CD4-positive, alpha-beta memory T cell (primary cell): ENCODE data around the gene SLAIN1. TPM values are rescaled to one million over a fixed set of nuclear protein-coding genes. Genes with fewer than 3 reads are reported as not detected.

ENCODE experiments used
- CTCF ChIA-PET: fragments of 350-600 bp; sonication (Branson Sonifier 250); formaldehyde crosslinking; loops from one replicate; lab custom pipeline; 2021; ENCODE audit warnings: inconsistent platforms; ENCODE audit not compliant: partially characterized antibody; lab: Charles Lee
- POLR2A ChIA-PET: fragments of 350-600 bp; sonication (Branson Sonifier 250); formaldehyde crosslinking; loops from one replicate; lab custom pipeline; 2021; ENCODE audit not compliant: partially characterized antibody; lab: Charles Lee
- DNase-seq, 5 donors: peaks; one replicate each; pipeline versions ENCODE4 v3.0.0 to v3.0.0-alpha.2; 2020 to 2022; ENCODE audit warnings: mixed read lengths in 1 of 5
- H3K27ac ChIP-seq: one replicate; pipeline ENCODE4 v1.7.0; 2013; ENCODE audit warnings: low read depth, low read length
- H3K27me3 ChIP-seq: 2 replicates; pipeline ENCODE4 v1.7.0; 2013; ENCODE audit warnings: mild to moderate bottlenecking, low read length, moderate library complexity; ENCODE audit not compliant: insufficient read depth
- H3K36me3 ChIP-seq: 2 replicates; pipeline ENCODE4 v1.7.0; 2013; ENCODE audit warnings: mild to moderate bottlenecking, low read length, moderate library complexity; ENCODE audit not compliant: insufficient read depth
- H3K4me1 ChIP-seq: 2 replicates; pipeline ENCODE4 v1.7.0; 2013; ENCODE audit warnings: mild to moderate bottlenecking, low read length, moderate library complexity; ENCODE audit not compliant: insufficient read depth
- H3K4me3 ChIP-seq, 2 donors: one replicate each; pipeline ENCODE4 v1.7.0; 2013; ENCODE audit warnings: low read length in 2 of 2, mild to moderate bottlenecking in 1 of 2
- H3K9me3 ChIP-seq, 2 donors: one replicate each; pipeline ENCODE4 v1.7.0; 2013; ENCODE audit warnings: low read length in 2 of 2, control low read depth in 1 of 2; ENCODE audit not compliant: control insufficient read depth in 1 of 2
- H3K27ac Mint-ChIP-seq, 7 donors: one replicate each; pipeline ENCODE4 v1.8.0; 2020 to 2021; ENCODE audit warnings: mixed read lengths in 7 of 7, mild to moderate bottlenecking in 6 of 7, inconsistent platforms in 3 of 7, moderate library complexity in 3 of 7
- H3K27me3 Mint-ChIP-seq, 2 donors: one replicate each; pipeline ENCODE4 v1.8.0; 2020 to 2021; ENCODE audit warnings: mixed read lengths in 2 of 2
- H3K36me3 Mint-ChIP-seq, 2 donors: one replicate each; pipeline ENCODE4 v1.8.0; 2020 to 2021; ENCODE audit warnings: mixed read lengths in 2 of 2, inconsistent platforms in 1 of 2, mild to moderate bottlenecking in 1 of 2
- H3K4me1 Mint-ChIP-seq, 4 donors: one replicate each; pipeline ENCODE4 v1.8.0; 2020 to 2021; ENCODE audit warnings: mixed read lengths in 4 of 4, mild to moderate bottlenecking in 1 of 4
- H3K4me3 Mint-ChIP-seq, 8 donors: one replicate each; pipeline ENCODE4 v1.8.0; 2020 to 2021; ENCODE audit warnings: mixed read lengths in 8 of 8, mild to moderate bottlenecking in 7 of 8, moderate library complexity in 6 of 8, inconsistent platforms in 3 of 8
- H3K9me3 Mint-ChIP-seq, 8 donors: one replicate each; pipeline ENCODE4 v1.8.0; 2020 to 2021; ENCODE audit warnings: mixed read lengths in 8 of 8, mild to moderate bottlenecking in 5 of 8, inconsistent platforms in 3 of 8, moderate library complexity in 1 of 8
- intact Hi-C: fragments of 100-400 bp; cut with micrococcal nuclease; formaldehyde crosslinking; loops from one replicate; pipeline ENCODE4 v1.15.1; 2023
- polyA plus RNA-seq, 2 donors: library from polyadenylated mRNA; unstranded; fragments of 300-500 nt; fragmentation: Illumina TruSeq; gene quantifications; one replicate each; pipeline ENCODE4 v1.2.3, GENCODE V29; 2021
- total RNA-seq, 2 experiments: library from RNA; stranded (reverse); gene quantifications; one replicate each; pipeline ENCODE4 v1.2.3, GENCODE V29; 2021

The SLAIN1 gene
- total and polyA plus RNA-seq, 4 experiments from 2014 or later: 39.3 to 58.9 (median 52.4) TPM

- Mint-ChIP-seq H3K4me1 (no peaks in the 10 kb centered on the region), H3K4me3 (no peak overlapping the region), H3K27ac (no peak overlapping the region), H3K9me3 (peaks cover 2 to 14% (median 6%) of the 10 kb centered on the region in 8 donors), H3K36me3 (no peaks in the 10 kb centered on the region), H3K27me3 (peaks cover 40 to 65% of the 10 kb centered on the region in 2 donors)
- intact Hi-C loops: no loop called here
- ChIA-PET POLR2A (no interaction called here), CTCF (no interaction called here)
- peaks cover 5% of the 10 kb centered on the region for H3K27me3 ChIP-seq
- DNase-seq: no peak
- H3K27ac ChIP-seq: no peak overlapping the region
- no peaks in the 10 kb centered on the region for H3K36me3 ChIP-seq
- H3K4me1 ChIP-seq: no peaks in the 10 kb centered on the region
- H3K4me3 ChIP-seq: no peak overlapping the region
- H3K9me3 ChIP-seq: no peaks in the 10 kb centered on the region
Observed at GRCh38 chr13:77674852-77675251, 22.6 kb upstream of the SLAIN1 start.

GRCh38 chr13:77678691-77679235 is 18.7 kb upstream of the SLAIN1 start:
- intact Hi-C loops: no loop called here
- H3K36me3 ChIP-seq: no peaks in the 10 kb centered on the region
- Mint-ChIP-seq H3K9me3 (peaks cover 0 to 9% (median 5%) of the 10 kb centered on the region in 8 donors), H3K4me1 (no peaks in the 10 kb centered on the region), H3K36me3 (no peaks in the 10 kb centered on the region), H3K4me3 (no peak overlapping the region), H3K27me3 (peaks cover 23 to 35% of the 10 kb centered on the region in 2 donors), H3K27ac (no peak overlapping the region)
- no peak overlapping the region for H3K4me3 ChIP-seq
- no peak overlapping the region for H3K27ac ChIP-seq
- H3K27me3 ChIP-seq: peaks cover 5% of the 10 kb centered on the region
- H3K4me1 ChIP-seq: no peaks in the 10 kb centered on the region
- DNase-seq: no peak
- POLR2A ChIA-PET: no interaction called here
- CTCF ChIA-PET: no interaction called here
- H3K9me3 ChIP-seq: no peaks in the 10 kb centered on the region

- DNase-seq: no peak
- Mint-ChIP-seq H3K4me3 (no peak overlapping the region), H3K27me3 (peaks cover 0 to 3% of the 10 kb centered on the region in 2 donors), H3K36me3 (no peaks in the 10 kb centered on the region), H3K27ac (no peak overlapping the region), H3K4me1 (no peaks in the 10 kb centered on the region), H3K9me3 (peaks cover 2 to 11% (median 9%) of the 10 kb centered on the region in 8 donors)
- Histone ChIP-seq H3K4me3 (no peak overlapping the region), H3K27me3 (no peaks in the 10 kb centered on the region), H3K4me1 (no peaks in the 10 kb centered on the region), H3K36me3 (no peaks in the 10 kb centered on the region), H3K9me3 (no peaks in the 10 kb centered on the region), H3K27ac (no peak overlapping the region)
- intact Hi-C loops: no loop called here
- CTCF ChIA-PET: no interaction called here
- POLR2A ChIA-PET: no interaction called here
Observed at GRCh38 chr13:77687799-77688198, 9.7 kb upstream of the SLAIN1 start.

GRCh38 chr13:77691871-77692270 is 5.6 kb upstream of the SLAIN1 start:
- H3K4me3 ChIP-seq: no peak overlapping the region
- Mint-ChIP-seq H3K27me3 (no peaks in the 10 kb centered on the region), H3K9me3 (peaks cover 0 to 3% (median 3%) of the 10 kb centered on the region in 8 donors), H3K4me3 (no peak overlapping the region), H3K27ac (no peak overlapping the region), H3K4me1 (peaks cover 16 to 25% (median 19%) of the 10 kb centered on the region in 4 donors), H3K36me3 (no peaks in the 10 kb centered on the region)
- H3K36me3 ChIP-seq: no peaks in the 10 kb centered on the region
- no peaks in the 10 kb centered on the region for H3K27me3 ChIP-seq
- POLR2A ChIA-PET: no interaction called here
- no peak overlapping the region for H3K27ac ChIP-seq
- no peak for DNase-seq
- H3K9me3 ChIP-seq: no peaks in the 10 kb centered on the region
- CTCF ChIA-PET: no interaction called here
- peaks cover 12% of the 10 kb centered on the region for H3K4me1 ChIP-seq
- intact Hi-C loops: loop anchor here (10.0 kb wide), 1 partner anchor 963 kb away; the partner anchor contains the start of gene OBI1

- no peaks in the 10 kb centered on the region for H3K36me3 ChIP-seq
- no peaks in the 10 kb centered on the region for H3K9me3 ChIP-seq
- ChIA-PET CTCF (interaction anchor here (1.3 kb wide), 1 partner anchor 57 kb away, joined by 4 read pairs; no protein-coding TSS in a partner anchor), POLR2A (interaction anchor here (1.0 kb wide), 1 partner anchor 37 kb away, joined by 3 read pairs; no protein-coding TSS in a partner anchor)
- H3K4me3 Mint-ChIP-seq: no peak overlapping the region
- no peaks in the 10 kb centered on the region for H3K9me3 Mint-ChIP-seq
- peaks cover 14% of the 10 kb centered on the region for H3K4me1 ChIP-seq
- H3K27me3 Mint-ChIP-seq: no peaks in the 10 kb centered on the region
- no peak for DNase-seq
- no peak overlapping the region for H3K4me3 ChIP-seq
- no peak overlapping the region for H3K27ac Mint-ChIP-seq
- intact Hi-C loops: loop anchor here (10.0 kb wide), 1 partner anchor 962 kb away; the partner anchor contains the start of gene OBI1
- H3K27ac ChIP-seq: no peak overlapping the region
- no peaks in the 10 kb centered on the region for H3K36me3 Mint-ChIP-seq
- peaks cover 18 to 30% (median 21%) of the 10 kb centered on the region in 4 donors for H3K4me1 Mint-ChIP-seq
- no peaks in the 10 kb centered on the region for H3K27me3 ChIP-seq
Observed at GRCh38 chr13:77692746-77693448, 4.6 kb upstream of the SLAIN1 start.

GRCh38 chr13:77693449-77693940 is 4.0 kb upstream of the SLAIN1 start:
- H3K4me1 ChIP-seq: peaks cover 14% of the 10 kb centered on the region
- no peaks in the 10 kb centered on the region for H3K36me3 ChIP-seq
- H3K9me3 ChIP-seq: no peaks in the 10 kb centered on the region
- H3K9me3 Mint-ChIP-seq: no peaks in the 10 kb centered on the region
- no peaks in the 10 kb centered on the region for H3K36me3 Mint-ChIP-seq
- H3K27me3 ChIP-seq: no peaks in the 10 kb centered on the region
- no peak overlapping the region for H3K4me3 ChIP-seq
- no peak overlapping the region for H3K4me3 Mint-ChIP-seq
- peak overlapping the region in 3 of 7 donors; percentile 19 to 48 (median 34) for H3K27ac Mint-ChIP-seq
- no peaks in the 10 kb centered on the region for H3K27me3 Mint-ChIP-seq
- H3K27ac ChIP-seq: no peak overlapping the region
- peaks cover 18 to 30% (median 21%) of the 10 kb centered on the region in 4 donors for H3K4me1 Mint-ChIP-seq
- no peak for DNase-seq
- ChIA-PET POLR2A (interaction anchor here (1.0 kb wide), 1 partner anchor 37 kb away, joined by 3 read pairs; no protein-coding TSS in a partner anchor), CTCF (interaction anchor here (1.3 kb wide), 1 partner anchor 57 kb away, joined by 4 read pairs; no protein-coding TSS in a partner anchor)
- intact Hi-C loops: loop anchor here (10.0 kb wide), 1 partner anchor 961 kb away; the partner anchor contains the start of gene OBI1
